GM19324 (cell line): ENCODE measurements around the gene LGALS9.

ENCODE experiments used
- ATAC-seq: cut with Tn5 transposase; IDR thresholded peaks from one replicate; pipeline ENCODE4 v1.9.1; 2021; ENCODE audit warnings: mild to moderate bottlenecking, moderate library complexity; ENCODE audit not compliant: unreplicated experiment, low FRiP score

The LGALS9 gene

DNA sequence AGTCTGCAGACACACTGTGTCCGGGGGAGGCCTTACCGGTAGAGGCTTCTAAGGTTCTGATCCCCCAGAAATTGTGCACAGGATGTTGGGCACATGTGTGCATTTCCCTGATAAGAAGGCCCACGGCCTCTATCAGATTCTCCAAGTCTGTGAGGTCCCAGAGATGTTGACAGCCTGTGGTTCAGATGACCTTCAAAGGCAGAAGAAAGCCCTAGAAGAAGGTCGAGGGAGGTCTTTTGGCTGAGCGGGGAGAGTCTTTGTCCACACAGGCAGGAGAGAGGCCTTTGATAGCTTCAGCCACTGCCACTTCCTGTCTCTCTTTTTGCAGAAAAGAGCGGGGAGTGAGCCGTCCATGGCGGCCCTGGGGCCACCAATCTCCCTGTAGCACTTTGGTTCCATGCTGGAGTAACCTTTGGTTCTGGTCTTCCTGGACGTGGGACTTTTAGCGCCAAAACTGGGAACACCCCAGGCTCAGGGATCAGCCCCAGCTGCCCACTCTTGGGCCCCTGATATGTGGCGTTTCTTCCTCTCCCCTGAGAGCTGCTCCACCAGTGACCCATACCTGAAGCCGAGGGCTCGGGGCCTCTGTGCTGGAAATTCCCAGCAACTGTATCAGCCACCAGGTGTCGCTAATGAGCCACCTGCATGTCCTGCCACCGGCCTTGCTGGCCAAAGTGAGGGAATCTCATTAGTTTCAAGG, 28.1 kb upstream of the LGALS9 start:
- no peak for ATAC-seq

DNA sequence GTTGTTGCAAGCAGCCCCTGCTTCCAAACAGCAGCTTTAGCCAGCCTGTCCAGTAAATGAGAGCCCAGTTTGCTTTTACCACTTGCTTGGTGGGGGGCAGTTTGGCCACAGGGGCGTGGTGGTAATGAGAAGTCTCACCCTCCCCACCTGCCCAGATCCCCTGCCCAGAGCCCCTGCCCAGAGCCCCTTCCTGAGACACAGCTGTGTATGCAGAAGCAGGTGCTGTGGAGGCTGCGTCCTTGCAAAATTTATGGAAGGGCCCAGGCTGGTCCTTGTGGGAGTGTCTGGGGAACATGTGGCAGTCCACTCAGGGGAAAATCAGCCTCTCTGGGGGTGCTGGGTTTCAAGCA, 27.6 kb upstream of the LGALS9 start:
- ATAC-seq, result no peak

- ATAC-seq, result no peak
These were observed 26.9 kb upstream of the LGALS9 start for GRCh38 chr17:27603880-27604794.

DNA sequence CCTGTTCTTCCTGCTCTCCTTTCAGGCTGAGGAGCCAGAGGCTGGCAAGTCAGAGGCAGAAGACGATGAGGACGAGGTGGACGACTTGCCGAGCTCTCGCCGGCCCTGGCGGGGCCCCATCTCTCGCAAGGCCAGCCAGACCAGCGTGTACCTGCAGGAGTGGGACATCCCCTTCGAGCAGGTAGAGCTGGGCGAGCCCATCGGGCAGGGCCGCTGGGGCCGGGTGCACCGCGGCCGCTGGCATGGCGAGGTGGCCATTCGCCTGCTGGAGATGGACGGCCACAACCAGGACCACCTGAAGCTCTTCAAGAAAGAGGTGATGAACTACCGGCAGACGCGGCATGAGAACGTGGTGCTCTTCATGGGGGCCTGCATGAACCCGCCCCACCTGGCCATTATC, 25.6 kb upstream of the LGALS9 start:
- no peak for ATAC-seq

GRCh38 chr17:27607521-27608091, 23.4 kb upstream of the LGALS9 start:
- ATAC-seq, result no peak

DNA sequence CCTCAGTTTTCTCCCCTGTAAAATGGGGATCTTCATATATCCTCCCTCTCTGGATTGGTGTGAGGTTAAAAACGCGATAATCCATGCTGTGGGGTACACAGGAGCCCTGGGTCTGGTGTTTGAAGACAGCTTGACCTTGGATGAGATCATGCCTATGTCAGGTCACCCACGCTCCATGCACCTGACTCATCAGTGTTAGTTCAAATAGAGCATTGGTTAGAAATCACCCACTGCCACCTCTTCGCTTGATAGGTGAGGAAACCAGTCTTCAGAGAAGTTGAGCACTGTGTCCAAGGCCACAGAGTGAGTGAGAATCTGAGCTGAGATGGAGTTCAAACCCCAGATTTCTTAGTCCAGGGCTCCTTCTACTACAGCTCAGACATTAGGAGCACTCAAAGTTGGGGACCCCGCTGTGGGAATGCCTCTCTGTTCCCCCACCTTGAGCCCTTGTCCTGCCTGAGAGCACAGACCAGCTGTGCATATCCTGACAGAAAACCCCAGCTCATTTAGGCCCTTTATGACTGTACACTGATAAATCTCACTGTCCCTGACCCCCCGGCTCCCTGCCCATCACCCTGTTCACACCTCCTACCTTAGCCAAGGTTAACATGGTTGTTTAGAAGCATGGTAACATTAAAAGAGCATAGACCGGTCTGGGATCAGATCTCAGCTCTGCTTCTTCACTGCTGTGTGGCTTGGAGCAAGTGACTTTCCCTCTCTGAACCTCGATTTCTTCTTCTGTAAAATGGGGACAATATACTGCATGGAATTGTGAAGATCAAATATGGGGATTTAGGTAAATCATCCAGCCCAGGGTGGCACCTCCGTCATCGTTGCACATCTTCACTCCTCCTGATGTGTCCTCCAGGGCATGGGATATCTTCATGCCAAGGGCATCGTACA, 22.4 kb upstream of the LGALS9 start:
- no peak for ATAC-seq

GRCh38 chr17:27609611-27610303, 21.2 kb upstream of the LGALS9 start:
- no peak for ATAC-seq

- ATAC-seq, result no peak
These were observed 20.7 kb upstream of the LGALS9 start for GRCh38 chr17:27610304-27610677.

DNA sequence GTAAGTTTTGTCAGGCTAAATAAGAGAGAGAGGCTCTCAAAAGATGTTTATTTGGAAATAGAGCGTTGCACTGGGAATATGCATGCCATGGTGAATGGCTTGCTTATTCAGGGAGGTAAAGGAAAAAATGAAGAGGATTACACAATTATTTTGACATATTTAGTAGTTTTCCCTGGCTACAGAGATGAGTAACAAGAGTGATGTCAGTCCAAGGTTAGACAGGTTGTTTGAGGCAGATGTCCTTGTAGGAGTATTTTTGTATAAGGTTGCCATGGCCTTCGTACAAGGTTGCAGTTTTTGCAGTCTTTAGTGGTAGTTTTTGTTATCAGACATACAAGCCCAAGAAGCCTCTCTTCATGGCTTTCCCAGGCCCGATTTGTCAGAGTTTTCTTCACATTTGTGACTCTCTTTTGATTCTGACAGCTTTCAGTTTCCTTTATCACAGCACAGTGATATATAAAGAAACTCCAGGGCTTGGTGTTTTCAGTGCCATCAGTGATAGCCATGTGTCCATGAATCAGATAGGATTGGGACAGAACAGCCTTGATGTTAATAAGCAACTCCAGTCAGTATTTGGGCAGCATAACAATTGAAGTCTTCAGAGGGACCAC, 18.7 kb upstream of the LGALS9 start:
- no peak for ATAC-seq

DNA sequence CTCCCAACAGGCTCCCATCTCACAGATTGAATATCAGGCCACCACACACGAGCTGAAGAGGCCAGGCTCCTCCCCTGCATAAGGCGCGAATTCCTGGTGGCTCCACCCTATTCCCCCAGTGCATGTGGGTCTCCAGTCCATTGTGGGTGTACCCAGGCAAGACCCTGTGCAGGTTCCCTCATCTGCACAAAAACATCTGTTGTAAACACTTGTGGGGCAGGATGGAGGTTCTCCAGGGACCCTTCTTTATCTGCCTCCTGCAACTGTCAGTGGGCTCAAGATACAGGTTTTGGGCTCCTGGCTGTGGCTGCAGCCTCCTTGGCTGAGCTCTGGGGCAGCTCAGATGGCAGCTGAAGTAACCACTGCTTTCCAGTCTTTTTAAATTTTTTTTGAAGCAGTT, 17.6 kb upstream of the LGALS9 start:
- ATAC-seq, result no peak

GRCh38 chr17:27615121-27615520, 15.9 kb upstream of the LGALS9 start:
- ATAC-seq, result no peak

DNA sequence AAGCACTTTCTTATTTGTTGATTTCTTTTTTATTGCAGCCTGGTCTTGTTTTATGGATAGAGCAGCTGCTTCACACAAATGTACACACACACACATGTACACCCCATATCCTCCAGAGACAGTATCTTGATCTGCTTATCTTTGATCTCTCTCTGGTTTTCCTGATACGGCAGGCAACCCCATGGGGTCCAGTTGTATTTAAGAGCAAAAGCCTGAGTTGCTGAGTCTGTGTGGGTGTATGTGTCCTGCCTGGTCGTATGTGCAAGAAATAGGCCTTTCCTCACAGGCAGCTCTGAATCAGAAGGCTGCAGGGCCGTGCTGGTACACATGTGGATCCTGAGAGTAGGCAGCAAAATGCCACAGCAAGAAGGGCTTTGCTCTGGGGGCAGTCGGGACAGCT, 14.6 kb upstream of the LGALS9 start:
- no peak for ATAC-seq

GRCh38 chr17:27618417-27618816, 12.6 kb upstream of the LGALS9 start:
- no peak for ATAC-seq

- ATAC-seq, result no peak
These were observed 10.3 kb upstream of the LGALS9 start for GRCh38 chr17:27620721-27621120.

- no peak for ATAC-seq
These were observed 9.5 kb upstream of the LGALS9 start for GRCh38 chr17:27621536-27621935.

GRCh38 chr17:27621942-27622559, 8.9 kb upstream of the LGALS9 start:
- no peak for ATAC-seq

- no peak for ATAC-seq
These were observed 8.0 kb upstream of the LGALS9 start for GRCh38 chr17:27622986-27623385.

DNA sequence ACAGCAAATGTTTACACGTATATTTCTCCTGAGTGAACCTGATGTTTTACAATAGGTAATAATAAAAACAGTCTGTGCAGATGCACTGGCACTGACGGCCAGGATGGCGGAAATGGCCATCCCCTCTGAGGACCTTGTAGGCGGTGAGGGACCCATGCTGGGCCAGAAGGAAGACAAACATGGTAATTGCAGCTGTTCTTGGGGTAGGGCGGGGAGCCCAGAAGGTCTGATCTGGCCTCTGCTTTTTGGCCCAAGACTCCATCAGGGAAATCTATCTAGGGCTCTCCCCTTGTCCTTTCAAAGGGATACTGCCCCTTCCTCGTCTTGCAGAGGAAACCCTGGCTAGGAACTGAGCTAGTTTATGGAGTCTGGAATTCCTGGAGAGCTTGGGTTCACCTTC, 7.4 kb upstream of the LGALS9 start:
- ATAC-seq, result no peak

- ATAC-seq, result no peak
These were observed 6.4 kb upstream of the LGALS9 start for GRCh38 chr17:27624539-27624938.
